Sigmoid colon (tissue), 7 donors: ENCODE results near the gene BNIP2. TPM values are rescaled to one million over a fixed set of nuclear protein-coding genes. Genes with fewer than 3 reads are reported as not detected.
"Not testable (repeated sequence)": the region's sequence is repeated elsewhere in the genome, so short reads cannot be mapped to it uniquely, and the experiment has no call there.

Source experiments
- DNase-seq: peaks from one replicate; pipeline ENCODE4 v3.0.0-alpha.2; 2019
- H3K27ac ChIP-seq, 4 donors: fragments of 200-600 bp; sonication (generic); one replicate each; pipeline ENCODE4 v1.5.1; 2016 to 2019; ENCODE audit warnings: mild to moderate bottlenecking in 1 of 4
- H3K27me3 ChIP-seq, 3 donors: fragments of 200-600 bp; sonication (generic); one replicate each; pipeline ENCODE4 v1.5.1; 2019; ENCODE audit warnings: mild to moderate bottlenecking in 1 of 3
- H3K36me3 ChIP-seq, 4 donors: fragments of 200-600 bp; sonication (generic); one replicate each; pipeline ENCODE4 v1.5.1; 2016 to 2019
- H3K4me1 ChIP-seq, 4 donors: fragments of 200-600 bp; sonication (generic); one replicate each; pipeline ENCODE4 v1.5.1; 2017 to 2019
- H3K4me3 ChIP-seq, 4 donors: fragments of 200-600 bp; sonication (generic); one replicate each; pipeline ENCODE4 v1.5.1; 2017 to 2019; ENCODE audit warnings: mild to moderate bottlenecking in 2 of 4, moderate library complexity in 1 of 4
- H3K9me3 ChIP-seq, 4 donors: fragments of 200-600 bp in 3 of 4; sonication (generic) in 3 of 4; one replicate each; pipeline versions ENCODE4 v1.5.1 to v1.6.1; 2013 to 2019
- EP300 ChIP-seq, 4 donors: sonication (generic); formaldehyde crosslinking; IDR thresholded peaks; one replicate each; pipeline ENCODE4 v1.6.1; 2017; ENCODE audit warnings: antibody characterized with exemption in 4 of 4
- POLR2A ChIP-seq, 2 donors: fragments of 450-650 bp; IDR thresholded peaks; one replicate each; pipeline ENCODE4 v1.6.1; 2016; ENCODE audit warnings: antibody characterized with exemption in 2 of 2, mild to moderate bottlenecking in 2 of 2, moderate library complexity in 2 of 2
- POLR2AphosphoS5 ChIP-seq, 4 donors: sonication (generic); formaldehyde crosslinking; IDR thresholded peaks; one replicate each; pipeline ENCODE4 v1.6.1; 2017; ENCODE audit warnings: antibody characterized with exemption in 4 of 4
- WGBS, 2 donors: extraction: QIAGEN DNeasy Blood & Tissue Kit; methylation state at CpG; one replicate each; pipeline ENCODE4 v1.1.7; 2013; 5-methylcytosine and 5-hydroxymethylcytosine counted together
- intact Hi-C: fragments of 100-400 bp; cut with DNase I; formaldehyde crosslinking; loops from one replicate; pipeline ENCODE4 v1.15.1; 2023
- polyA plus RNA-seq, 3 donors: library from polyadenylated mRNA; stranded (reverse); fragments of 200-250 nt; gene quantifications; one replicate each; pipeline ENCODE4 v1.2.3, GENCODE V29; 2013
- total RNA-seq, 4 donors: library from RNA; depleted of rRNA; stranded (reverse); fragments of >200 nt; gene quantifications; one replicate each; pipeline ENCODE4 v1.1.0, GENCODE V29; 2016
- TF ChIP-seq, protein P1 (sequence below), 4 experiments: fragments of 450-650 bp in 3 of 4; fragments of 200-600 bp in 1 of 4; IDR thresholded peaks; one replicate each; pipeline ENCODE4 v1.5.1; 2016 to 2019; ENCODE audit warnings: antibody characterized with exemption in 4 of 4, mild to moderate bottlenecking in 3 of 4, moderate library complexity in 2 of 4
- donor health status: healthy with polysubstance abuse.
- donor health status: Bipolar disorder and iron deficiency.
- donor health status: healthy.

The BNIP2 gene
- total and polyA plus RNA-seq, 7 donors: 28.8 to 199 (median 115) TPM

DNA sequence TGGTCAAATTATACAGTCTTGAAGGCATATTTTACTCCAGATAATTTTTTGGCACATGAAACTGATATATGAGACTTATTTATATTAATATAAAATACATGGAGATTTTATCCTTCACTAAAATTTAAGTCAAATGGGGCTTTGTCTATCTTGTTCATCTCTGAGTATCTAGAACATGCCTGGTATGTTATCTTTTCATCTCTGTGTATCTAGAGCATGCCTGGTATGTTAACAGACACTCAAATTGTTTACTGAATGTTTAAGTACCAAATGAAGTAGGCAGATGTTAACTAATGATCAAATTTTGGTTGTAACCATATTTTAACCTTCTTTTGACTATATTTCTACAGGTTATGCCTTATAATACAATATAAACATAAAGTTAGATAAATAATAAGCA, 39.5 kb downstream of the BNIP2 start:
- TF ChIP-seq POLR2A (IDR thresholded peaks at IDR 0.05) (no peak), POLR2AphosphoS5 (IDR thresholded peaks at IDR 0.05) (no peak), EP300 (IDR thresholded peaks at IDR 0.05) (no peak)
- TF ChIP-seq, protein P1, sequence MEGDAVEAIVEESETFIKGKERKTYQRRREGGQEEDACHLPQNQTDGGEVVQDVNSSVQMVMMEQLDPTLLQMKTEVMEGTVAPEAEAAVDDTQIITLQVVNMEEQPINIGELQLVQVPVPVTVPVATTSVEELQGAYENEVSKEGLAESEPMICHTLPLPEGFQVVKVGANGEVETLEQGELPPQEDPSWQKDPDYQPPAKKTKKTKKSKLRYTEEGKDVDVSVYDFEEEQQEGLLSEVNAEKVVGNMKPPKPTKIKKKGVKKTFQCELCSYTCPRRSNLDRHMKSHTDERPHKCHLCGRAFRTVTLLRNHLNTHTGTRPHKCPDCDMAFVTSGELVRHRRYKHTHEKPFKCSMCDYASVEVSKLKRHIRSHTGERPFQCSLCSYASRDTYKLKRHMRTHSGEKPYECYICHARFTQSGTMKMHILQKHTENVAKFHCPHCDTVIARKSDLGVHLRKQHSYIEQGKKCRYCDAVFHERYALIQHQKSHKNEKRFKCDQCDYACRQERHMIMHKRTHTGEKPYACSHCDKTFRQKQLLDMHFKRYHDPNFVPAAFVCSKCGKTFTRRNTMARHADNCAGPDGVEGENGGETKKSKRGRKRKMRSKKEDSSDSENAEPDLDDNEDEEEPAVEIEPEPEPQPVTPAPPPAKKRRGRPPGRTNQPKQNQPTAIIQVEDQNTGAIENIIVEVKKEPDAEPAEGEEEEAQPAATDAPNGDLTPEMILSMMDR (IDR thresholded peaks at IDR 0.05): no peak
- Histone ChIP-seq H3K4me1 (peaks cover 0 to 7% (median 3%) of the 10 kb centered on the region in 4 donors), H3K27me3 (no peaks in the 10 kb centered on the region), H3K9me3 (no peaks in the 10 kb centered on the region), H3K36me3 (peaks cover 5 to 68% (median 14%) of the 10 kb centered on the region in 4 donors), H3K4me3 (no peak overlapping the region), H3K27ac (no peak overlapping the region)
- intact Hi-C loops: no loop called here
- no peak for DNase-seq

DNA sequence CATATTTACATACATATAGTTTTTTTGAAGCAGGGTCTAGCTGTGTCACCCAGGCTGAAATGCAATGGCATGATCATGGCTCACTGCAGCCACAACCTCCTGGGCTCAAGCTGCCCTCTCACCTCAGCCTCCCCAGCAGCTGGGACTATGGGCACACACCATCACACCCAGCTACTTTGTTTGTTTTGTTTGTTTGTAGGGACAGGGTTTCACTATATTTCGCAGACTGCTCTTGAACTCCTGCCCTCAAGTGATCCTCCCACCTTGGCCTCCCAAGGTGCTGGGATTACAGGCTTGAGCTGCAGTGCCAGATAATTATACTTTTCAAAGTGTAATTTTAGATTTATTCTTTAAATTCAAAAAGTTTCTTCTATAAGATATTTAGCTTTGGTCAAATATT, 42.0 kb downstream of the BNIP2 start:
- TF ChIP-seq POLR2A (IDR thresholded peaks at IDR 0.05) (no peak), POLR2AphosphoS5 (IDR thresholded peaks at IDR 0.05) (no peak), EP300 (IDR thresholded peaks at IDR 0.05) (no peak)
- TF ChIP-seq, protein P1 (IDR thresholded peaks at IDR 0.05): no peak
- no peak for DNase-seq
- H3K27me3 ChIP-seq: no peaks in the 10 kb centered on the region
- 67 to 88% methylated on average over 1 of the region's 1 CpG for WGBS, 2 donors
- H3K9me3 ChIP-seq: no peaks in the 10 kb centered on the region
- H3K4me3 ChIP-seq: no peak overlapping the region
- H3K27ac ChIP-seq: no peak overlapping the region
- intact Hi-C loops: no loop called here
- H3K36me3 ChIP-seq: peaks cover 5 to 64% (median 15%) of the 10 kb centered on the region in 4 donors
- H3K4me1 ChIP-seq: peaks cover 0 to 7% (median 3%) of the 10 kb centered on the region in 4 donors

DNA sequence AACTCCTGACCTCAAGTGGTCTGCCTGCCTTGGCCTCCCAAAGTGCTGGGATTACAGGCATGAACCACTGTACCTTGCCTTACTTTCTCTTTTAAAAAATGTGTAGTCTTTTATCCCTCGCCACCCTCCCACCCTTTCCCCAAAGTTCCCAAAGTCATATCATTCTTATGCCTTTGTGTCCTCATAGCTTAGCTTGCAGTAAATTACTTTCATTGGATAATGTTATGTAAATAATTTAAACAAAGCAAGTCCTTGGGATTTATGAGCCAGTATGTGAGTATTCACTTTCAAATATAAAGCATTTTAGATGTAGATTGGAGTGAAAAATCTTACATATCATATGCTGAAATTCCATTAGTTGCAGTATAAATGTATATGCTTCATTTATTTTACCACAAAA, 42.8 kb downstream of the BNIP2 start:
- no peak for TF ChIP-seq POLR2AphosphoS5 (IDR thresholded peaks at IDR 0.05)
- intact Hi-C loops: no loop called here
- DNase-seq: no peak
- no peaks in the 10 kb centered on the region for H3K9me3 ChIP-seq
- H3K4me3 ChIP-seq: no peak overlapping the region
- H3K27me3 ChIP-seq: no peaks in the 10 kb centered on the region
- H3K4me1 ChIP-seq: peaks cover 0 to 7% (median 3%) of the 10 kb centered on the region in 4 donors
- H3K27ac ChIP-seq: no peak overlapping the region
- 96 to 97% methylated on average over 1 of the region's 1 CpG for WGBS, 2 donors
- peaks cover 5 to 61% (median 8%) of the 10 kb centered on the region in 4 donors for H3K36me3 ChIP-seq

DNA sequence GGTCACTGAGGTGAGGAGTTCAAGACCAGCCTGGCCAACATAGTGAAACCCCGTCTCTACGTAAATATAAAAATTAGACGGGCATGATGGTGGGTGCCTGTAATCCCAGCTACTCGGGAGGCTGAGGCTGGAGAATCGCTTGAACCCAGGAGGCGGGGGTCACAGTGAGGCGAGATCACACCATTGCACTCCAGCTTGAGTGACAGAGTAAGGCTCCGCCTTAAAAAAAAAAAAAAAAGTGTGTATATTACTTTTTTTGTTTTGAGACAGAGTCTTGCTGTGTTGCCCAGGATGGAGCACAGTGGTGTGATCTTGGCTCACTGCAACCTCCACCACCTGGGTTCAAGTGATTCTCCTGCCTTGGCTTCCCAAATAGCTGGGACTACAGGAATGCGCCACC, 43.3 kb downstream of the BNIP2 start:
- whole genome bisulfite sequencing, 2 donors: 97 to 98% methylated on average over 9 of the region's 9 CpGs
- H3K36me3 ChIP-seq: peaks cover 3 to 60% (median 8%) of the 10 kb centered on the region in 4 donors
- DNase-seq: not testable (repeated sequence)

DNA sequence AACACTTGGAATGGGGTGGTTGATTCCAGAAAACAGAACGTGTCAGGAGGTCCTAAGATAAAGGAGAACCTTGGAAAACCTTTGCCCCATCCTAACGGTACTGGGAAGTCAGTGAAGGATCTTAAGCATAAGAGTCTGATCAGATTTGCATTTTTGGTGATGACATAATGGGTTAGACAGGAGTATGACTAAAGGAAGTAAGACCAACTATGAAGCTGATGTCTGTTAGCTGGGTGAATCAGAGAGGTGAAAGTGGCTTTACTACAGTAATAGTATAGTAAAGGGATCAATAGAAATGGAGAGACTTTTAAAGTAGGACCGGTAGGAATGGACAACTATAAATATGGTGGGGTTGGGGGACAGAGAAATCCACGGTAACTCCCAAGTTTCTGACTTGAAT, 44.4 kb downstream of the BNIP2 start:
- DNase-seq: no peak
- TF ChIP-seq POLR2AphosphoS5 (IDR thresholded peaks at IDR 0.05) (no peak), POLR2A (IDR thresholded peaks at IDR 0.05) (no peak), EP300 (IDR thresholded peaks at IDR 0.05) (no peak)
- TF ChIP-seq, protein P1 (IDR thresholded peaks at IDR 0.05): no peak
- Histone ChIP-seq H3K9me3 (no peaks in the 10 kb centered on the region), H3K36me3 (peaks cover 2 to 57% (median 5%) of the 10 kb centered on the region in 4 donors), H3K4me1 (peaks cover 0 to 4% (median under 1%) of the 10 kb centered on the region in 4 donors), H3K4me3 (no peak overlapping the region), H3K27ac (no peak overlapping the region), H3K27me3 (no peaks in the 10 kb centered on the region)
- intact Hi-C loops: no loop called here
- WGBS, 2 donors: 80 to 90% methylated on average over 4 of the region's 4 CpGs

More for the DNA sequence above, 43.3 kb downstream of the BNIP2 start:
- H3K9me3 ChIP-seq, H3K27me3 ChIP-seq, H3K4me3 ChIP-seq, H3K27ac ChIP-seq, intact Hi-C loops, H3K4me1 ChIP-seq: not testable (repeated sequence)

DNA sequence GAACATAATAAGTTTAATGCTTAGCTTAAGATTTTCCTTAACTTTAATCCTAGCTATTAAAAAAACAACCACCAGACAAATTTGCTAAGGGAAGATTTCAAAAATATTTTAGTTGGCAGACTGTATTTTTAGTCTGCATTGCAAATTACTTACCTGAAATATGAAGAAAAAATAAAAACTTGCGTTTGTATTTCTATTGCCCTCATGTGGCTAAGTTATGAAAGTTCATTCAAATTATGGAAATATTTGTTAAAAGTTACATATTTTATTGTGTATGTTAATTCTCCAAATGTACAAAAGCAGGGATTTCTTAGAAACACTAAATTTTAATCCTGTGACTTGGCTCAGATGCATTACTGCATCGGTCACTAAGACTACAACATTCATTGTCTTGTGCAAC, 46.8 kb downstream of the BNIP2 start:
- Histone ChIP-seq H3K27ac (no peak overlapping the region), H3K9me3 (no peaks in the 10 kb centered on the region), H3K4me3 (no peak overlapping the region), H3K36me3 (peaks cover 0 to 64% (median 6%) of the 10 kb centered on the region in 4 donors), H3K27me3 (no peaks in the 10 kb centered on the region), H3K4me1 (no peaks in the 10 kb centered on the region)
- WGBS, 2 donors: 89 to 93% methylated on average over 2 of the region's 2 CpGs
- no peak for TF ChIP-seq POLR2AphosphoS5 (IDR thresholded peaks at IDR 0.05)
- TF ChIP-seq, protein P1 (IDR thresholded peaks at IDR 0.05): no peak
- TF ChIP-seq EP300 (IDR thresholded peaks at IDR 0.05): no peak
- no peak for TF ChIP-seq POLR2A (IDR thresholded peaks at IDR 0.05)
- no peak for DNase-seq
- intact Hi-C loops: no loop called here

DNA sequence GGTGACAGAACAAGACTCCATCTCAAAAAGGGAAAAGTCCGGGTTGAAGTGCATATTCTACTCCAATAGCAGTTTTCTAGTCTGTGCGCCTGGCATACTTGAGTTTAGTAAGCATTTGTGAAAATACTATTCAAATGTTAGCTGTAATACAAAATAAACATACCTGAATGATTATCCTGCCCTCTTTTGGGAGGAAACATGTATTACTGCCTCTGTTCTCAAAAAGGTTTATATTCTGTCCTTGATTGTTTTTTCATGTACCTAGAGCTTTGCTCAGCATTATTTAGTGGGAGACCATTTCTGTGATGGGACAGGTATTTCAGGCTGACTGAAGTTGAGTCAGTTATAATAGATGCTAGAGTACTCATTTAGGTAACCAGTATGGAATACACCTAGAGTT, 51.6 kb downstream of the BNIP2 start:
- peaks cover 0 to 36% (median 3%) of the 10 kb centered on the region in 4 donors for H3K36me3 ChIP-seq
- H3K27ac ChIP-seq, DNase-seq, H3K27me3 ChIP-seq, H3K4me1 ChIP-seq, intact Hi-C loops, H3K9me3 ChIP-seq, H3K4me3 ChIP-seq: not testable (repeated sequence)
- WGBS, 2 donors: 95% methylated on average over 2 of the region's 2 CpGs
